Endodermal cell (in vitro differentiated cells): ENCODE results near the gene OR5AU1. TPM values are rescaled to one million over a fixed set of nuclear protein-coding genes. Genes with fewer than 3 reads are reported as not detected.

ENCODE experiments used
- DNase-seq: peaks from one replicate; pipeline ENCODE4 v3.0.0-alpha.2; 2017
- H3K27ac ChIP-seq: 2 replicates; pipeline ENCODE4 v1.5.1; 2013; ENCODE audit warnings: mild to moderate bottlenecking, low read depth, low read length, moderate library complexity
- H3K27me3 ChIP-seq: 2 replicates; pipeline ENCODE4 v1.6.1; 2013; ENCODE audit warnings: mild to moderate bottlenecking, low read length, moderate library complexity; ENCODE audit not compliant: insufficient read depth, control insufficient read depth, poor library complexity, severe bottlenecking
- H3K36me3 ChIP-seq: 2 replicates; pipeline ENCODE4 v1.7.0; 2013; ENCODE audit warnings: mild to moderate bottlenecking, low read length, moderate library complexity; ENCODE audit not compliant: control insufficient read depth, insufficient read depth
- H3K4me1 ChIP-seq: one replicate; pipeline ENCODE4 v1.7.0; 2013; ENCODE audit warnings: low read length; ENCODE audit not compliant: control insufficient read depth, insufficient read depth
- H3K4me3 ChIP-seq: 2 replicates; pipeline ENCODE4 v1.5.1; 2013; ENCODE audit warnings: mild to moderate bottlenecking, low read length, moderate library complexity
- H3K9ac ChIP-seq: 2 replicates; pipeline ENCODE4 v1.6.1; 2013; ENCODE audit warnings: mild to moderate bottlenecking, low read length, moderate library complexity; ENCODE audit not compliant: poor library complexity, severe bottlenecking; ENCODE audit errors: extremely low read depth
- H3K9me3 ChIP-seq: 2 replicates; pipeline ENCODE4 v1.6.1; 2013; ENCODE audit warnings: mild to moderate bottlenecking, low read length, moderate library complexity; ENCODE audit not compliant: control insufficient read depth
- H3K27ac Mint-ChIP-seq: 2 replicates; pipeline ENCODE4 v1.8.0; 2020; ENCODE audit warnings: mixed read lengths
- H3K27me3 Mint-ChIP-seq: 2 replicates; pipeline ENCODE4 v1.8.0; 2021; ENCODE audit warnings: mild to moderate bottlenecking, mixed read lengths; ENCODE audit not compliant: insufficient read depth
- H3K36me3 Mint-ChIP-seq: 2 replicates; pipeline ENCODE4 v1.8.0; 2020; ENCODE audit warnings: low read depth, mixed read lengths
- H3K4me1 Mint-ChIP-seq: 2 replicates; pipeline ENCODE4 v1.8.0; 2020; ENCODE audit warnings: mixed read lengths
- H3K4me3 Mint-ChIP-seq: 2 replicates; pipeline ENCODE4 v1.8.0; 2020; ENCODE audit warnings: mild to moderate bottlenecking, moderate library complexity, mixed read lengths
- H3K9me3 Mint-ChIP-seq: 2 replicates; pipeline ENCODE4 v1.8.0; 2020; ENCODE audit warnings: mild to moderate bottlenecking, mixed read lengths
- WGBS, 2 experiments: methylation state at CpG; one replicate each; pipeline versions ENCODE4 v1.1.5 to v1.1.7; 2013; ENCODE audit warnings: missing lambda C conversion rate in 2 of 2, mixed read lengths in 1 of 2; ENCODE audit not compliant: insufficient coverage in 1 of 2, insufficient read length in 1 of 2; 5-methylcytosine and 5-hydroxymethylcytosine counted together
- long read RNA-seq, 4 experiments: library from polyadenylated mRNA in 2 of 4; library from RNA in 1 of 4; library from capped mRNA in 1 of 4; stranded (forward) in 3 of 4; unstranded in 1 of 4; transcript quantifications; one replicate each; pipeline ENCODE4 v2.0.0, GENCODE V29; 2020 to 2021; ENCODE audit warnings: inconsistent platforms in 1 of 4
- polyA plus RNA-seq, 2 experiments: library from polyadenylated mRNA; stranded (reverse); fragments of 50-300 nt; gene quantifications; one replicate each; pipeline ENCODE4 v1.2.3, GENCODE V29; 2013
- total RNA-seq, 2 donors: library from RNA; stranded (reverse); fragmentation: NEBNext Ultra II Directional in 1 of 2; extraction: Animal tissue kit (Norgen Biotek cat#: 25700) in 1 of 2; gene quantifications; 2 replicates in 1 of 2; 3 replicates in 1 of 2; pipeline ENCODE4 v1.2.1, GENCODE V29; 2021
- TF ChIP-seq, protein P1 (sequence below): fragments of 200-600 bp; sonication (generic); conservative IDR thresholded peaks from 2 replicates; pipeline ENCODE4 v1.5.0; 2021; ENCODE audit warnings: antibody characterized with exemption, mild to moderate bottlenecking

OR5AU1 gene
- not detected for total RNA-seq
- not detected for polyA plus RNA-seq (2013, experiment 1 of 2)
- not detected for polyA plus RNA-seq (2013, experiment 2 of 2)
- long read RNA-seq, experiment 1: 0 reads
- long read RNA-seq, experiment 2: 0 reads
- long read RNA-seq, experiment 3: 0 reads
- long read RNA-seq, experiment 4: 0 reads

DNA sequence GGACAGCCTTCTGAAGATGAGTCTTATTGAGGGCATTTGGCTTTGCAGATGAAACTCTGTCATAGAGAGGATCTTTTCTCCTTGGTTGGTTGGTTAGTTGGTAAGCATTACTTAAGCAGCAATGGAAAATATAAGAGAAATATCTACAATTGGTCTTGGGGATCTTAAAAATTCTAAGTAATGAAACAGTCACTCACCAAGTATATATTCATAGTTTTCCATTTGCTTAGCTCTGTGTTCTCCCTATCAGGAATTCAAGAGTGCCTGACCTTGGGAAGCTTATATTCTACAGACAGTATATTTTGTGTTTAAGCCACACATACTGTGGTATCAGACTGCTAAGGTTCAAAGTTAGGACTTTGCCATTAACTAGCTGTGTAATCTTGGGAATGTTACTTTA lies at the start of gene OR5AU1:
OR5AU1 (minus strand) TSS at position 101 of the 400 bp plus-strand sequence. CDS start 191 bp downstream, outside the sequence.
- Mint-ChIP-seq H3K9me3 (no peaks in the 10 kb centered on the region), H3K4me1 (peaks cover 4% of the 10 kb centered on the region), H3K27ac (no peak within 1 kb of the TSS), H3K4me3 (no peak within 1 kb of the TSS), H3K36me3 (no peaks in the 10 kb centered on the region), H3K27me3 (peaks cover 22% of the 10 kb centered on the region)
- H3K4me3 ChIP-seq: no peak within 1 kb of the TSS
- H3K9ac ChIP-seq: no peak within 1 kb of the TSS
- H3K36me3 ChIP-seq: no peaks in the 10 kb centered on the region
- no peak within 1 kb of the TSS for H3K27ac ChIP-seq
- no peaks in the 10 kb centered on the region for H3K9me3 ChIP-seq
- no peak for DNase-seq
- TF ChIP-seq, protein P1, sequence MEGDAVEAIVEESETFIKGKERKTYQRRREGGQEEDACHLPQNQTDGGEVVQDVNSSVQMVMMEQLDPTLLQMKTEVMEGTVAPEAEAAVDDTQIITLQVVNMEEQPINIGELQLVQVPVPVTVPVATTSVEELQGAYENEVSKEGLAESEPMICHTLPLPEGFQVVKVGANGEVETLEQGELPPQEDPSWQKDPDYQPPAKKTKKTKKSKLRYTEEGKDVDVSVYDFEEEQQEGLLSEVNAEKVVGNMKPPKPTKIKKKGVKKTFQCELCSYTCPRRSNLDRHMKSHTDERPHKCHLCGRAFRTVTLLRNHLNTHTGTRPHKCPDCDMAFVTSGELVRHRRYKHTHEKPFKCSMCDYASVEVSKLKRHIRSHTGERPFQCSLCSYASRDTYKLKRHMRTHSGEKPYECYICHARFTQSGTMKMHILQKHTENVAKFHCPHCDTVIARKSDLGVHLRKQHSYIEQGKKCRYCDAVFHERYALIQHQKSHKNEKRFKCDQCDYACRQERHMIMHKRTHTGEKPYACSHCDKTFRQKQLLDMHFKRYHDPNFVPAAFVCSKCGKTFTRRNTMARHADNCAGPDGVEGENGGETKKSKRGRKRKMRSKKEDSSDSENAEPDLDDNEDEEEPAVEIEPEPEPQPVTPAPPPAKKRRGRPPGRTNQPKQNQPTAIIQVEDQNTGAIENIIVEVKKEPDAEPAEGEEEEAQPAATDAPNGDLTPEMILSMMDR: no peak
- peaks cover 8% of the 10 kb centered on the region for H3K27me3 ChIP-seq
- no peaks in the 10 kb centered on the region for H3K4me1 ChIP-seq

DNA sequence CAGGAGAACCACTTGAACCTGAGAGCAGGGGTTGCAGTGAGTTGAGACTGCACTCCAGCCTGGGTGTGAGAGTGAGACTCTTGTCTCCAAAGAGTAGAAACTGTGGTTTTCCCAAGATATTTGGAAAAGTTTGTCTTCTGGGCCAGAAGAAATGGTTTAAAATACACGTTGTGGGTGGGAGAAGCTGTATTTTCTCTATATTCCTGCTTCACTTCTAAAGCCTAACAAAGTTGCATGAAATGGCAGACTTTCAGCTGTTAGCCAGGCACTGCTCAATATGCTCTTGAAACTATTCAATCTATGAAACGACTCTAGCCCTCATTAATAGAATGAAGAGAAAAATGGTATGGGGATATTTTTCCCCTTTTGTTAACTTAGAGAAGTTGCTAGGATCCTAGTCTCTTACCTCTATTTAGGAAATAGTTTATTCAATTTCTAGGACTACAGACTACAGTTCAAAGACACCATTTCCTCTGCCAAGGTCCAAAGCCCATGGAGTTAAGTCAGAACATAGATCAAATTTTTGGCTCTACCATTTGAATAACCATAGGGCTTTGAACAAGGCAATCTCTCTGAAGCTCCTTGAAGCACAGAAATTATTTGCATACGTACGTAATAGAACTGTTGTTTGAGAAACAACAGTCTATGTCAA lies 49.3 kb upstream of the OR5AU1 start:
- peaks cover 84% of the 10 kb centered on the region for H3K36me3 ChIP-seq
- H3K27ac ChIP-seq: no peak overlapping the region
- no peaks in the 10 kb centered on the region for H3K9me3 ChIP-seq
- H3K9ac ChIP-seq: no peak overlapping the region
- H3K4me3 Mint-ChIP-seq: no peak overlapping the region
- peaks cover 75% of the 10 kb centered on the region for H3K4me1 Mint-ChIP-seq
- H3K4me1 ChIP-seq: peaks cover 41% of the 10 kb centered on the region
- no peaks in the 10 kb centered on the region for H3K27me3 ChIP-seq
- 95 to 100% methylated on average over 3 to 4 of the region's 4 CpGs for WGBS, 2 experiments
- H3K27me3 Mint-ChIP-seq: no peaks in the 10 kb centered on the region
- no peak for DNase-seq
- H3K36me3 Mint-ChIP-seq: peaks cover 48% of the 10 kb centered on the region
- H3K27ac Mint-ChIP-seq: peak overlapping the region; percentile 55
- no peak overlapping the region for H3K4me3 ChIP-seq
- TF ChIP-seq, protein P1: no peak
- H3K9me3 Mint-ChIP-seq: no peaks in the 10 kb centered on the region

DNA sequence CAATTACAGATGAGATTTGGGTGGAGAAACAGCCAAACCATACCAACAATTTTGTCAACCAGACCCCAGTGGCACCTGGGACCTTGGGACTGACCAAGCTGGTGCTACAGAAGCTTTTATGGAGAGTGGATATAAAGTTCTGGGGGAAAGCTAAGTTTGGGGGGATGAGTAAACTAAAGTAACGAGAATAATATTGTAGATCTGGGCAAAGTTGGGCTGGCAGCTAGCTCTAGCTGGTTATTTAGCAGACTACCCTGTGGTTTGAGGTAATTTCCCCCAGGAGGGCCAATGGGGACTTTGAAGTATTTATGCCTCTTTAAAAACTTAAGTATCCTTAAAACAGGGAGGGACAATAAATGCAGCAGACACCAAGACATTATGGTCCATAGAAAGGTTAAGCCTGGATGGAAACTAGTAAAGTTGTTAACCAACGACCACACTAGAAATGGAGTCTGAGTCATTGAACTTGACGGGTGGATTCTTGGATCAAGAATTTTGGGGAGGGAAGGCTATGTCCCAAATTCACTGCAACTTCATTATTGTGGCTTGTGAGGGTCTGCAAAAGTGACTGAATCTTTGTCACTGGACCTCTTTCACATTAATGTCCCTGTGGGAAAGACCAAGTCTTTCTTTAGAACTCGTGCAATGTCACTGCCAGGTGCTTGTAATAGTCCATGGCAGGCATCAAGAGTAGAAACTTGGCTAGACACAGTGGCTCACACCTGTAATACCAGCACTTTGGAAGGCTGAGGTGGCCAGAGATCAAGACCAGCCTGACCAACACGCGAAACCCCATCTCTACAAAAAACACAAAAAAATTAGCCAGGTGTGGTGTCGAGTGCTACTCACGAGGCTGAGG lies 48.5 kb upstream of the OR5AU1 start:
- WGBS, 2 experiments: 92 to 94% methylated on average over 8 of the region's 8 CpGs
- Histone ChIP-seq H3K9ac (no peak overlapping the region), H3K27me3 (no peaks in the 10 kb centered on the region), H3K27ac (peak overlapping the region; percentile 20), H3K4me1 (peaks cover 37% of the 10 kb centered on the region), H3K36me3 (peaks cover 77% of the 10 kb centered on the region), H3K9me3 (no peaks in the 10 kb centered on the region), H3K4me3 (peak overlapping the region; percentile 20)
- Mint-ChIP-seq H3K27me3 (no peaks in the 10 kb centered on the region), H3K4me1 (peaks cover 67% of the 10 kb centered on the region), H3K9me3 (no peaks in the 10 kb centered on the region), H3K27ac (peak overlapping the region; percentile 84), H3K4me3 (peak overlapping the region; percentile 25), H3K36me3 (peaks cover 41% of the 10 kb centered on the region)
- DNase-seq: no peak
- TF ChIP-seq, protein P1: no peak
